Activated T-cell treated with anti-CD3 and anti-CD28 coated beads, Interleukin-2, amount 50 U/mL, for 72 hours (primary cell): ENCODE data around the gene FERMT3. TPM values are rescaled to one million over a fixed set of nuclear protein-coding genes. Genes with fewer than 3 reads are reported as not detected.

Source experiments
- ATAC-seq, 2 donors: fragments of 150-1000 bp; cut with Tn5 transposase; replicated peaks in 1 of 2; 2 replicates each; pipeline ENCODE4 v1.10.0; 2021; ENCODE audit warnings: moderate library complexity in 2 of 2, mild to moderate bottlenecking in 1 of 2
- DNase-seq, 2 donors: peaks; one replicate each; pipeline ENCODE4 v3.0.0; 2021 to 2022; ENCODE audit warnings: mixed read lengths in 1 of 2
- H3K27ac Mint-ChIP-seq: one replicate; pipeline ENCODE4 v1.8.0; 2022; ENCODE audit warnings: mild to moderate bottlenecking, moderate library complexity, mixed read lengths
- H3K27me3 Mint-ChIP-seq: one replicate; pipeline ENCODE4 v1.8.0; 2022; ENCODE audit warnings: low read depth, mixed read lengths
- H3K36me3 Mint-ChIP-seq, 2 donors: one replicate each; pipeline ENCODE4 v1.8.0; 2022; ENCODE audit warnings: mixed read lengths in 2 of 2, mild to moderate bottlenecking in 1 of 2; ENCODE audit not compliant: insufficient read depth in 2 of 2
- H3K4me1 Mint-ChIP-seq: one replicate; pipeline ENCODE4 v1.8.0; 2022; ENCODE audit warnings: low read depth, mixed read lengths
- H3K4me3 Mint-ChIP-seq, 2 donors: one replicate each; pipeline ENCODE4 v1.8.0; 2022; ENCODE audit warnings: mild to moderate bottlenecking in 2 of 2, mixed read lengths in 2 of 2, moderate library complexity in 2 of 2
- H3K9me3 Mint-ChIP-seq, 2 donors: one replicate each; pipeline ENCODE4 v1.8.0; 2022; ENCODE audit warnings: mixed read lengths in 2 of 2
- total RNA-seq, 2 donors: library from RNA; stranded (reverse); gene quantifications; one replicate each; pipeline ENCODE4 v1.2.3, GENCODE V29; 2022

FERMT3 gene
- total RNA-seq, 2 donors from 2014 or later = 158 to 164 TPM

DNA sequence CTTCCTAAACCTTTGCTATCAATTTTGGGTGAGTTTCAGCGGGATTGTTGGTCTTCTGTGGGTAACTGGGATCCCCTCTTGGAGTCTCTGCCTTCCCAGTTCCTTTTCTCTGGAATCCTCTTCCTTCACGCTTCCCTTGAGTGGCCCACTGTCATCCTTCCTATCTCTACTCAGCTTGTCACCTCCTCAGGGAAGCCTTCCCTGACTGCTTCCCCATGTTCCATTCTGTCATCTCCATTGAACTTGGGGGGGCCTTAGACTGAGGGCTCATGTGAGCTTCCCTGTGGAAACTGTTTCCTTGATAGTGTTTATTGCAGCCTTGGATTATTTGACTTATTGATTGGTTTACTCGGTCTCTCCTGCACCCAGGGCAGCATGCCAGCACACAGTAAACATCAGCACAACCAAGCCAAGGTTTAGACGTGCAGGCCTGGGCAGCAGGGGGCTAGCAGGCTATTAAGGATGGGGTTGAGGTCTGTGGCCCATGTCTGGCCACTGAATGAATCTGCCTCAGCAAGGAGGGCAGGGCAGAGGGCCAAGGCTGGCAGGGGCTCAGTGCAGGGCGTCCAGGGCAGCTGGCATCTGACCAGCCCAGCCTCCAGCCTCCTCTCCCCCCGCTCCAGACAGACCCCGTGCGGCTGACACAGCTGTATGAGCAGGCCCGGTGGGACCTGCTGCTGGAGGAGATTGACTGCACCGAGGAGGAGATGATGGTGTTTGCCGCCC lies 12.3 kb downstream of the FERMT3 start:
- Mint-ChIP-seq H3K4me3 (no peak overlapping the region), H3K27me3 (no peaks in the 10 kb centered on the region), H3K36me3 (peaks cover 6 to 24% of the 10 kb centered on the region in 2 donors), H3K9me3 (no peaks in the 10 kb centered on the region), H3K27ac (peak overlapping the region; percentile 7), H3K4me1 (peaks cover 15% of the 10 kb centered on the region)
- DNase-seq (no peak), ATAC-seq (no peak)

DNA sequence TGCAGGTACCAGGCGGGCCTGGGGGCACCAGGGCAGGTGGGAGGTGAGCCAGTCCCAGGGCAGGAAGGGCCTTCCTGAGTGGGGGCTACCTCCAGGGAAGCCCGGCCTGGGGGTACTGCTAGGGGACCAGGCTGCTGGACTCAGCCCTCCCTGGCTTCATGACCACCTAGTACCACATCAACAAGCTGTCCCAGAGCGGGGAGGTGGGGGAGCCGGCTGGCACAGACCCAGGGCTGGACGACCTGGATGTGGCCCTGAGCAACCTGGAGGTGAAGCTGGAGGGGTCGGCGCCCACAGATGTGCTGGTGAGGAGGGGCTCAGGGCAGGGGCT lies 12.8 kb downstream of the FERMT3 start:
- Mint-ChIP-seq H3K36me3 (peaks cover 5 to 22% of the 10 kb centered on the region in 2 donors), H3K27ac (no peak overlapping the region), H3K4me3 (no peak overlapping the region), H3K27me3 (no peaks in the 10 kb centered on the region), H3K4me1 (peaks cover 10% of the 10 kb centered on the region), H3K9me3 (no peaks in the 10 kb centered on the region)
- DNase-seq = no peak
- no peak for ATAC-seq

DNA sequence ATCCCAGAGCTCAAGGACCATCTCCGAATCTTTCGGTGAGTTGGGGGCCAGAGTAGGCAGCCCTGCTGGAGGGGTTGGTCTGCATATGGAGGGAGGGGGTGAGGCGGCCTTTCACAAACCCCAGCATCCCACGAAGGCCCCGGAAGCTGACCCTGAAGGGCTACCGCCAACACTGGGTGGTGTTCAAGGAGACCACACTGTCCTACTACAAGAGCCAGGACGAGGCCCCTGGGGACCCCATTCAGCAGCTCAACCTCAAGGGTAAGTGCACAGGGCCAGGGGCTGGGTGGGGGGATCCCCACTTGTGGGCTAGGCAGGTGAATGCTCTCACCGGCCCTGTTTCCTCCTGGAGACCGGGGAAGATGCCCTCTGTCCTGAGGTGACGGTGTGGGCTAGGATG lies 13.2 kb downstream of the FERMT3 start:
- ATAC-seq (peak in 1 of 2 donors; percentile 9), DNase-seq (no peak)
- Mint-ChIP-seq H3K4me1 (peaks cover 7% of the 10 kb centered on the region), H3K36me3 (peaks cover 5 to 18% of the 10 kb centered on the region in 2 donors), H3K27ac (no peak overlapping the region), H3K4me3 (no peak overlapping the region), H3K27me3 (no peaks in the 10 kb centered on the region), H3K9me3 (no peaks in the 10 kb centered on the region)

DNA sequence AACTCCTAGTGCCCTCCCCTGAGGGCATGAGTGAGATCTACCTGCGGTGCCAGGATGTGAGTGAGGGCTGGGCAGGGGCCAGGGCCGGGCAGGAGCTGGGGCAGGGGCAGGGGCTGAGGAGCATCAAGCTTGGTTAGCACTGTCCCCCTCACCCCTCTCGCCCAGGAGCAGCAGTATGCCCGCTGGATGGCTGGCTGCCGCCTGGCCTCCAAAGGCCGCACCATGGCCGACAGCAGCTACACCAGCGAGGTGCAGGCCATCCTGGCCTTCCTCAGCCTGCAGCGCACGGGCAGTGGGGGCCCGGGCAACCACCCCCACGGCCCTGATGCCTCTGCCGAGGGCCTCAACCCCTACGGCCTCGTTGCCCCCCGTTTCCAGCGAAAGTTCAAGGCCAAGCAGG lies 13.8 kb downstream of the FERMT3 start:
- ATAC-seq (no peak), DNase-seq (no peak)
- H3K36me3 Mint-ChIP-seq = peaks cover 5 to 14% of the 10 kb centered on the region in 2 donors
- no peaks in the 10 kb centered on the region for H3K27me3 Mint-ChIP-seq
- no peak overlapping the region for H3K27ac Mint-ChIP-seq
- peaks cover 7% of the 10 kb centered on the region for H3K4me1 Mint-ChIP-seq
- no peaks in the 10 kb centered on the region for H3K9me3 Mint-ChIP-seq
- H3K4me3 Mint-ChIP-seq = no peak overlapping the region

DNA sequence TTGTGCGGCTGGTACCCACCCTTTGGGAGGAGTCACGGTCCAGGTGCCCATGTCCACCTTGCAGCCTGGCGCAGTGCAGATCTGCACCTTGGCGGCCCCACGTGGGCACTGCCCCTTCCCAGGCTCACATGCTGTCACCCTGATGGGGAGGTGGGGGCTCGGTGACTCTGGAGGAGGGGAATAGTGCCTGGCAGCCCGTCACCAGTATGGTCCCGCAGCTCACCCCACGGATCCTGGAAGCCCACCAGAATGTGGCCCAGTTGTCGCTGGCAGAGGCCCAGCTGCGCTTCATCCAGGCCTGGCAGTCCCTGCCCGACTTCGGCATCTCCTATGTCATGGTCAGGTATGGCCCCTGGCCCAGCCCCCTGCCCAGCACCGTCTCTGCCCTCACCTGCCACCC lies 14.3 kb downstream of the FERMT3 start:
- H3K9me3 Mint-ChIP-seq = no peaks in the 10 kb centered on the region
- ATAC-seq (no peak), DNase-seq (no peak)
- H3K27me3 Mint-ChIP-seq = no peaks in the 10 kb centered on the region
- peaks cover 7% of the 10 kb centered on the region for H3K4me1 Mint-ChIP-seq
- no peak overlapping the region for H3K4me3 Mint-ChIP-seq
- peaks cover 5 to 14% of the 10 kb centered on the region in 2 donors for H3K36me3 Mint-ChIP-seq
- H3K27ac Mint-ChIP-seq = no peak overlapping the region

DNA sequence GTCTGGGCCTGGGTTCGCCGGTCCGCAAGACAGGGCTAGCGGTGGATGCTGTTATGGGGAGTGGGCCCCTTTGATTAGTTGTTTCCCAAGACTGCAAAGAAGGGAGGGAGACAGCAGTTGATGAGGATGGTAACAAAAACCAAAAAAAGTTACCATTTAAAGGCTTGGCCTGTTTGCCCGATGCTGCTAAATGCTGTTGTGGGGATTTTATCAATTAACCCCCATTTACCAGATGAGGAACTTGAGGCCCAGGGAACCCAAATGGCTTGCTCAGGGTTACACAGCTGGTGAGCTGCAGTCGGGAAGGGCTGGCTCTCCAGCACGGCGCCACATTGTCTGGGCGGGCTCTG lies 16.1 kb downstream of the FERMT3 start:
- DNase-seq (no peak), ATAC-seq (no peak)
- Mint-ChIP-seq H3K4me1 (peaks cover 16% of the 10 kb centered on the region), H3K4me3 (no peak overlapping the region), H3K9me3 (no peaks in the 10 kb centered on the region), H3K36me3 (peaks cover 3 to 10% of the 10 kb centered on the region in 2 donors), H3K27me3 (no peaks in the 10 kb centered on the region), H3K27ac (no peak overlapping the region)

DNA sequence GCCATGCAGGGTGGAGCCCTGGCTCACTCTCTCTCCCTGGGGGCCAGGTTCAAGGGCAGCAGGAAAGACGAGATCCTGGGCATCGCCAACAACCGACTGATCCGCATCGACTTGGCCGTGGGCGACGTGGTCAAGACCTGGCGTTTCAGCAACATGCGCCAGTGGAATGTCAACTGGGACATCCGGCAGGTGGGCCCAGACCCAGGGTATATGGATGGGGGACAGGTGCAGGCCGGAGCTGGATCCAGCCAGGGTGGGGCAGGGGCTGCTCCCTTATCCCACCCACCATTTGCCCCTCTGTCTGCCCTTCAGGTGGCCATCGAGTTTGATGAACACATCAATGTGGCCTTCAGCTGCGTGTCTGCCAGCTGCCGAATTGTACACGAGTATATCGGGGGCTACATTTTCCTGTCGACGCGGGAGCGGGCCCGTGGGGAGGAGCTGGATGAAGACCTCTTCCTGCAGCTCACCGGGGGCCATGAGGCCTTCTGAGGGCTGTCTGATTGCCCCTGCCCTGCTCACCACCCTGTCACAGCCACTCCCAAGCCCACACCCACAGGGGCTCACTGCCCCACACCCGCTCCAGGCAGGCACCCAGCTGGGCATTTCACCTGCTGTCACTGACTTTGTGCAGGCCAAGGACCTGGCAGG lies 16.6 kb downstream of the FERMT3 start:
- no peaks in the 10 kb centered on the region for H3K9me3 Mint-ChIP-seq
- DNase-seq = no peak
- no peak overlapping the region for H3K4me3 Mint-ChIP-seq
- peaks cover 3 to 10% of the 10 kb centered on the region in 2 donors for H3K36me3 Mint-ChIP-seq
- no peaks in the 10 kb centered on the region for H3K27me3 Mint-ChIP-seq
- H3K27ac Mint-ChIP-seq = no peak overlapping the region
- peaks cover 21% of the 10 kb centered on the region for H3K4me1 Mint-ChIP-seq
- ATAC-seq = no peak

DNA sequence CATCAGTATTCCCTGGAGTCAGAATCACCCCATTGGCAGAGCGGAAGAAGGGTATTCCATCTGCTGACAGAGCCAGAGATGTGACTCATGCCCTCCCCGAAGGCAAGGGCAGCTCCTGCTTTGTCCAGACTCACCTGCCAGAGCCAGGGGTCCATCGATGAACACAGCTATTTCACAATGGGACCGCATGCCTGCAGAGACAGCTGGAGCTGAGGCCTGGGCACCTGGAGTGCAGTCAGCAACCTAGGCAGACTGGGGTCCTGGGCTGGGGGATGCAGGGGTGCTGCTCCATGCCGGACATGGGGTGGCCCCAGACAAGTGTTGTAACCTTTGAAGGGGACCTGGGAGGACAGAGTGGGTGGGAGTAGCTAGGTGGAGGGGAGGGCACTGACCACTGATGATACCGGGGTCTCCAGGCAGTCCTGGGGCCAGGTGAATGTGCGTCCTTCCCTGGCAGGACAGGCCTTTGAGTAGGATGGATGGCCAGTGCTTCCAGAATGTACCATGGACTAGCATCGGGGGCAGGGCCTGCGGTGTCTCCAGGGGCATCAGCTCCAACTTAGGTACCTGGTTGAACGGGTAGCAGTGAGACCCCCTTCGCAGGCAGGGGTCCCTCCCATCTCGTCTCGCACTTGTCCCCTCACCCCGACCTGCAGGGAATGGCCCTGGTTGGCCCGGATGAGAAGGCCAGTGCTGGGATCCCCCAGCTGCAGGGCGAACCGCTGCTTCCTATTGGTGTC lies 17.8 kb downstream of the FERMT3 start:
- Mint-ChIP-seq H3K4me1 (peaks cover 32% of the 10 kb centered on the region), H3K36me3 (peaks cover 0 to 1% of the 10 kb centered on the region in 2 donors), H3K9me3 (no peaks in the 10 kb centered on the region), H3K27ac (no peak overlapping the region), H3K27me3 (no peaks in the 10 kb centered on the region), H3K4me3 (peak overlapping the region; percentile 89 to 92)
- ATAC-seq = no peak
- no peak for DNase-seq

DNA sequence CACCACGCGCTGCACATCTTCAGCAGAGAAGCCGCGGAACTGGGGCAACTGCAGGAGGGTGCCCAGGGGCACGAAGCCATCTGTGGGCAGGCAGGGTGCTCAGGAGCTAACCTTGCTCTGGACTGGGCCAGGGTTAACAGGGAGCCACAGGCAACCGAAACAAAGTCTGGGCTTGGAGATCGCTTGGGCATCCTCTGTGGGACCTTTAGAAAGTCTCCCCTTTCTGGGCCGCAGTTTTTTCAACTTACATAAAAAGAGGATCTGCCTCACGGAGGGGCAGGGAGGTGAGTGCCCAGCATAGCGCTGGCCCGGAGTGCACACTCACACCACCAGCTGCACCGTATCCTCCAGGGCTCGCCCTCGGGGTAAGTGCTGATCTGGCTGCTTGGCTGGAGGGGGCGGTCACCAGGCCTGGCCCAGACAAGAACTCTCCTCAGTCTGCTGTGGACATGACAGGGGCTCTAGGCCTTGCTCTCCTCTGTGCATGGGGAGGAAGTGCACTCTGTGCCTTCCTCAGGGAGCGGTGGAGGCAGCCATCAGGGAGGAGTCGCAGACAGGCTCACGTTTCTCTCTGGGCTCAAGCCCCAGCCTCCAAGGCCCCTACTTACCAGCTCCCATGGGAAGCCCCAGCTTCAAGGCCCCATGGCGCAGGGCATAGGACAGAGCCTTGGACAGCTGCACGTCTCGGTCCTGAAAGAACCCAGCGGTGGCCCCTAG lies 18.5 kb downstream of the FERMT3 start:
- no peaks in the 10 kb centered on the region for H3K9me3 Mint-ChIP-seq
- no peak for DNase-seq
- H3K27me3 Mint-ChIP-seq = no peaks in the 10 kb centered on the region
- peak overlapping the region; percentile 34 for H3K27ac Mint-ChIP-seq
- peak overlapping the region; percentile 89 to 92 for H3K4me3 Mint-ChIP-seq
- H3K4me1 Mint-ChIP-seq = peaks cover 39% of the 10 kb centered on the region
- H3K36me3 Mint-ChIP-seq = peaks cover 0 to 1% of the 10 kb centered on the region in 2 donors
- no peak for ATAC-seq

DNA sequence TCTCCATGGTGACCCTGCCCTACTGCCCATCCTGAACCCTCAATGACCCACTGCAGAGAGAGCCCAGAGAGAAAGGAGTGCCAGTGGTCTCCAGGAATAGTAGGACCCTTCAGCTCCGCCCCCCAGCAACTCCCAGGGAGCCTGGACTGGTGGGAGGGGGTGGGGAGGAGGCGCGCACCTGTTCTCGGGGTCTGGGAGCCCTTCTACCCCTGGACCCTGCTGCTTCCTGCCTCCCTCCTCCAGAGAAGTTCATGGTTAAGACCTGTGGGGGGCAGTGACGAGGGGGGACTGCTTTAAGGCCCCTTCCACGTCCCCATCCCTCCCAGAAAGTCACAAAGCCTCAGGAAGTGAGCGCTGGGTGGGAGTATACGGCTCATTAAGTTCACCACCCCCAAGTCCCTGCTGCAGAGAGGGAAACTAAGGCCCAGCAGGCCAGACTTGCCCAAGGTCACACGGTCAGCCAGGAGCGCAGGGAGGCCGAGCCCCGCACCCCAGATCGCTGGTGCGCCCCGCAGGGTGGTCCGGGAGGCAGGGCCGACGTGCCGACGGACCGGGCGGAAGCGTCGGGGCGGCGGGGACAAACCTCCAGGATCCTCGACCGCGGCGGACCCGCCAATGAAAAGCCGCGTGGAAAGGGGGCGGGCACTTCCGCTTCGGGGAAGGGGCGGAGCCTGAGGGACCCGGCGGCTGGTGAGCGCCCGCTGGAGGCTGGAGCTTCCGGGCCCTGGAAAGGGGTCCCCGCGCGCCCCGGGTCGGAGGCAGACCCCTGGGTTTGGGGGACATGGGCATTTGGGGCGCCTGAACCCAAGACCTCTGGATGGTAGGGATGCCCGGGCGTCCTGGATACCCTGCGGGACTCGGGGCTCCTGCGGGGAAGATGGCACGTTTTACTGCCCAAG lies 19.3 kb downstream of the FERMT3 start, which contains the start of the genes NUDT22 and TRPT1:
TSS of gene NUDT22 (plus strand) at position 667 of the 899 bp plus-strand sequence. CDS start 379 bp downstream, outside the sequence.
TSS of gene TRPT1 (minus strand) at position 579 of the 899 bp plus-strand sequence. CDS start at position 253, 326 bp downstream.
- Mint-ChIP-seq H3K4me3 (peak within 1 kb of the TSS; percentile 89 to 92), H3K27ac (peak within 1 kb of the TSS; percentile 84), H3K9me3 (no peaks in the 10 kb centered on the region), H3K27me3 (no peaks in the 10 kb centered on the region), H3K4me1 (peaks cover 40% of the 10 kb centered on the region), H3K36me3 (peaks cover 0 to 1% of the 10 kb centered on the region in 2 donors)
- DNase-seq (peak; percentile 94 to 98), ATAC-seq (peak; percentile 69 to 76)

DNA sequence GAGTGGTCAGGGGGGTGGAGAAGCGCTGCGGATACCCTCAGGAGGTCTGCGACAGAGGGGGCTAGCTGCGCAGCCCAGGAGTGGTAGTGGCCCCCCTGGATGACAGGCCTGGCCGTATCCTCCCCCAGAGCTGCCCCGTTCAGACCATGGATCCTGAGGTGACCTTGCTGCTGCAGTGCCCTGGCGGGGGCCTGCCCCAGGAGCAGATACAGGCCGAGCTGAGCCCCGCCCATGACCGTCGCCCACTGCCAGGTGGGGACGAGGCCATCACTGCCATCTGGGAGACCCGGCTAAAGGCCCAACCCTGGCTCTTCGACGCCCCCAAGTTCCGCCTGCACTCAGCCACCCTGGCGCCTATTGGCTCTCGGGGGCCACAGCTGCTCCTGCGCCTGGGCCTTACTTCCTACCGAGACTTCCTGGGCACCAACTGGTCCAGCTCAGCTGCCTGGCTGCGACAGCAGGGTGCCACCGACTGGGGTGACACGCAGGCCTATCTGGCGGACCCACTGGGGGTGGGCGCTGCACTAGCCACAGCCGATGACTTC lies 20.1 kb downstream of the FERMT3 start:
- H3K4me1 Mint-ChIP-seq = peaks cover 40% of the 10 kb centered on the region
- no peaks in the 10 kb centered on the region for H3K9me3 Mint-ChIP-seq
- DNase-seq (peak; percentile 73 to 74), ATAC-seq (peak; percentile 49 to 55)
- no peaks in the 10 kb centered on the region for H3K36me3 Mint-ChIP-seq
- H3K4me3 Mint-ChIP-seq = peak overlapping the region; percentile 89 to 92
- no peaks in the 10 kb centered on the region for H3K27me3 Mint-ChIP-seq
- H3K27ac Mint-ChIP-seq = peak overlapping the region; percentile 84
